ENCODE data around the gene ARHGAP1.

The ARHGAP1 gene

GRCh38 chr11:46692450-46692849 lies 8.0 kb downstream of the ARHGAP1 start:
- DNase-seq = no peak

DNA sequence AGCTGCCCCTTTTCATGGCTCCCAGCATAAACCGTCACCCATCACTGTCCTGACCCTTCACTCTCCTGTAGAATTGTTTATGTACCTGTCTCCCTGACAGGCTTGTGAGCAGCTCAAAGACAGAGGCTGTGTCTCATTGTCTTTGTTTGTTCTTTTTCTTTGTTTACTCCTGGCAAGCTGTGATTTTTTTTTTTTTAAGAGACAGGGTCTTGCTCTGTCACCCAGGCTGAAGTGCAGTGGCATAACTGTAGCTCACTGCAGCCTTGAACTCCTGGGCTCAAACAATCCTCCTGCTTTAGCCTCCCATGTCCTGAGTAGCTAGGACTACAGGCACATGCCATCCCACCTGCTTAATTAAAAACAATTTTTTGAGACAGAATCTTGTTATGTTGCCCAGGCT lies 9.7 kb downstream of the ARHGAP1 start:
- no peak for DNase-seq

GRCh38 chr11:46686886-46687795 lies 13.3 kb downstream of the ARHGAP1 start:
- no peak for DNase-seq

DNA sequence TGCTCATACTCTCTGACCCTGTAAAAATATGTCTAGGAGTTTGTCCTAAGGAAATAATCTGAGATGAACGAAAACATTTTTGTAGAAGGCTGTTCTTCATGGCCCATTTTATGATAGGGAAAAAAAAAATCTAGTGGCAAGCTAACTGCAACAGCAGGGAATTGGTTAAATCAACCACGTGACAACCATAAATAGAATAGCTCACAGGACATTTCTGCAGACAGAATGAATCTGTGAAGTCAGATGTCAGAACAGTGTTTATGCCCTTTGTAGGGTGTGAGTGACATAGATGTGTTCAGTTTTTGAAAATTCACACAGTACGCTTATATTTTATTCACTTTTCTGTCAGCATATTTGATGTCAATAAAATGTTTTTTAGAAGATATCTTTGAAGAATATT lies 16.1 kb downstream of the ARHGAP1 start:
- no peak for DNase-seq

GRCh38 chr11:46682773-46683752 lies 17.4 kb downstream of the ARHGAP1 start:
- DNase-seq = no peak

GRCh38 chr11:46681814-46682213 lies 18.6 kb downstream of the ARHGAP1 start:
- DNase-seq = no peak

GRCh38 chr11:46680815-46681214 lies 19.6 kb downstream of the ARHGAP1 start:
- DNase-seq = no peak

GRCh38 chr11:46680164-46680760 lies 20.2 kb downstream of the ARHGAP1 start:
- DNase-seq = no peak

- DNase-seq = no peak
These were observed 20.9 kb downstream of the ARHGAP1 start for GRCh38 chr11:46679241-46680163.

GRCh38 chr11:46678741-46679130 lies 21.7 kb downstream of the ARHGAP1 start:
- no peak for DNase-seq

DNA sequence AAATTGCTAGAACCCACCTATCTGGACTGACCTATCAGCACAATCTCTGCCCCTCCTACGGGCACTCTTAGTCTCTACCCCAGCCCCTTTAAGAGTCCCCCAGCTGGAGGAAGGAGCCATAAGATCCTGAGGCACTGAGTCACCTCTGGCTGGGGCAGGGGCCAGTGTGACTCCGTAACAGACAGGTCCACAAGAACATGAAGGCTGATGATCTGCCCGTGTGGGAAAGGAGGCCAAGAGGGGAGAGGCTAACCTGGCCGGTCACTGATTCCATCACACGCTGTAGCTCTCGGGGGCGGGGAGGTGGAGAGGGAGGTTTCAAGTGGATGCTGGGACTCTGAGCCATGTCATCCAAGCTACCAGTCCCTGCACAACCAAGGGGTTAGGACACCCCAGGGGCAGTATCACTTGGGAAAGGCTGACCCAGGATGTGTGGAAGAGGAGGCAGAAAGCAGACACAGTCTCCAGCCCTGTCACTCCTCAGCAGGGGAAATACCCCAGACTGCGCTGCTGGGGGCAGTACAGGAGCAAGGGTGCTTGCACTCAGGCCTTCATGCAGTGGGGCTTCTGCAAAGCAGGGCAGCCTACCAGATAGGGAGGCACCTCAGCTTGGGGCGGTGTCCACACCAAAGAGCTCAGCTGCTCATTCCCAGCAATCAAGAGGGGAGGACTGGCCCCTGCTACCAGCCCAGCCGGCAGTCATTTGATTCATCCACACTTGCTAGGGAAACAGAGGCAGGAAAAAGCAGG lies 22.3 kb downstream of the ARHGAP1 start:
- no peak for DNase-seq

DNA sequence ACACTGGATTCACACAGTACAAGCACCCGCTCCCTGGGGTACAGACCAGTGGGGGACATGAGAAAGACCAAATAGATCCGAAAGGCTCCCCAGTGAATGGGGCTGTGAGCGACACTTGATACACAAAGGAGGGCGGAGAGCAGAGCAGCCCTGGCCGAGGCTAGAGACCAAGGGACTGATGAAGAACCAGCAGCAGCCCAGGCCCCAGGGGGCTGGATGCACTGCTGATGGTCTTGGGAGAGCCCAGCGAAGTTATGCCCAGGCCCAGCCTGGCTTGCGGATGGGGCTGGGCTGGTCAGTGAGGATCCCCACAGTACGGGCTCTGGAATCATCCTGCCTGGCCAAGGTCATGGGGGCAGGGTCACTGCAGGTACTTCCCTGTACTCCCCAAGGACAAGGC lies 23.2 kb downstream of the ARHGAP1 start:
- no peak for DNase-seq

- no peak for DNase-seq
These were observed 23.8 kb downstream of the ARHGAP1 start for GRCh38 chr11:46676436-46677158.

DNA sequence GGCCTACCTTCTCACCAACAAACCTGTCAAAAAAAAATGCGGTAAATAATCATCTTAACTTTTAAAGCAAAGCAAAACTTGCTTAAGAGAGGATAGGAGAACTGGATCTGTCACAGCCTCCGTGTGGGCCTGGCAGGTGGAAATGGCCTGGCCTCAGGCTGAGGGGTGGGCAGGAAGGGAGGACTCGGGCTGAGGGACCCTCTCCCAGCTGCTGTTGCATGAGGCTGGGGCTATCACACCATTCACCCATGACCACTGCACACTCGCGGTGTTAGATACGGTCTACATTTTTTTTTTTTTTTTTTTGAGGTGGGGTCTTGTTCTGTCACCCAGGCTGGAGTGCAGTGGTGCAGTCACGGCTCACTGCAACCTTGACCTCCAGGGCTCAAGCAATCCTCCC lies 24.5 kb downstream of the ARHGAP1 start:
- DNase-seq = no peak

DNA sequence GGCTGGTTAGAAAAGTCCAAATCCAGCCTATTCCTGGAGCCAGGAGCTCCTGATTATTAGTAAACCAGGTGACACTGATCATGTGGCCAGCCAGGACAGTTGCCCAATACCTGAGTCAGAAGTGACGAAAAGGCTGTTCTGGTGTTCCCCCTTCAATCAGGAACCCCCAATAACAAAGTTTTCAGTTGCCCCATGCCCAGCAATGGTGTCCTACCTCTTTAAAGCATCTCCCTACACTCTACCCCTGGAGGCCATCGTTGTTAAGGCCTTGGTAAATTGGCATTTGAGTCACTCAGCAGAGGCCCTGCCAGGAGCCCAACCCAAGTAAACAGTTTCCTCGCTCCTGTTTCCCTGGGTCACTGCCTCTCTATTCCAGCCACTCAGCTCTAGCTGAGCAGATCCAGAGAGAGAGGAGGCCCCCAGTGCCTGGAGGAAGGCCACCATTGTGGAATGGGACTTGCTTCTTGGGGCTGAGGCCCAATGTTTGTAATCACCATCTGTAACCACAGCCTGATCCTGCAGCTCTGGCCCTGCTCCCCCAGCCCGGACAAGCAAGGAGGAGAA lies 25.0 kb downstream of the ARHGAP1 start:
- peak; percentile 7 for DNase-seq

GRCh38 chr11:46674463-46675287 lies 25.7 kb downstream of the ARHGAP1 start:
- DNase-seq = peak; percentile 19

DNA sequence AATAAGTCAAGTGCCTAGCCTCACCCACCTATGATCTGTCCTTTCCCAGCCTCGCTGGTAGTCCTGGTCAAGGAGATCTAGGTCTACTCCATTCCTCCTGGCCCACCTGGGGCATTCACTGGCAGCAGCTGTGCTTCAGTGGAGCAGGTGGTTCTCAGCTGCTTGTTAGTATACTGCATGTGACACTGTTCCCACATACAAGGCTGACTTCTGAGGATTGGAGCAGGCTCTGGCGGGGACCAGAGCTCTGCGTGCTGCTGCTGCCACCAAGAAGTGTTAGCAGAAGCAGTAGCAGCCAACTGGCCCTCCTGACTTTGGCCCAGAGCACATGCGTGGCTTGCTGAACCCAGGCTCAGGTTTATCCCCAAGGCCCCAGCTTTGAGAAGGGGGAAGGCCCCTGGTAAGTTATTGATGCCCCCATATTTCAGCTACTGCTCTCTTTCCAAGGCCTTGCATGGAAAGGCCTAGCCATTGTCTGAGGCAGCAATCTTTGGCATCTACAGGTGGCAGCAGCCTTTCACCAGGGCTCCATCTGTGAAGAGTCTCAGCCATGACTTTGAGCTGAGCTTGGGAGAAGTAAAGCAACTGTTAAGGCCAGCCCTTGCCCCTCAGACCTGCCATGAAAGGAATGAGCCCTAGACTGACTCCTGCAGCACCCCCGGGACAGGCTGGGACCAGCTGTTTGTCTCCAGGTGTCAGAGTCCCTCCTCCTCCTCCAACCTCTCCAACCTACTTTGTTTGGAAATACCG lies 26.5 kb downstream of the ARHGAP1 start:
- DNase-seq = no peak

- no peak for DNase-seq
These were observed 28.0 kb downstream of the ARHGAP1 start for GRCh38 chr11:46672381-46672839.

- DNase-seq = no peak
These were observed 28.5 kb downstream of the ARHGAP1 start for GRCh38 chr11:46671958-46672315.

All from CD4-positive, alpha-beta T cell treated with Interleukin-10 for 1 hour (primary cell).